ENCODE results near the gene MAPRE3.

GRCh38 chr2:27021253-27022049 lies 51.0 kb downstream of the MAPRE3 start:
- TF ChIP-seq CTCF (IDR thresholded peaks at IDR 0.05; ENCODE audit: low read depth, low read length), result no peak
- no peak for TF ChIP-seq EZH2phosphoT487 (IDR thresholded peaks at IDR 0.05; ENCODE audit: low read depth)
